GM12891 (cell line): ENCODE data around the gene HOXC13.

Experiments used
- POLR2A ChIP-seq: IDR thresholded peaks from 2 replicates; pipeline ENCODE4 v1.6.1; 2011; ENCODE audit warnings: low read depth, low read length, control low read depth
- POLR2AphosphoS5 ChIP-seq: IDR thresholded peaks from 2 replicates; pipeline ENCODE4 v1.6.1; 2011; ENCODE audit warnings: low read depth, low read length, control low read depth

- no peak for TF ChIP-seq POLR2A
- TF ChIP-seq POLR2AphosphoS5 = no peak
Observed at GRCh38 chr12:53983950-53984572, 45.4 kb downstream of the HOXC13 start.
